ENCODE data around the gene AUTS2.

The AUTS2 gene

GRCh38 chr7:69630292-69630691 lies 32.0 kb downstream of the AUTS2 start:
- Histone ChIP-seq H3K4me1 (ENCODE audit: control insufficient read depth, insufficient read depth, low read length) (peaks cover 41% of the 10 kb centered on the region), H3K9me3 (ENCODE audit: control insufficient read depth, insufficient read depth, low read depth, low read length) (no peaks in the 10 kb centered on the region), H3K4me3 (ENCODE audit: low read depth, low read length) (no peak overlapping the region), H3K36me3 (ENCODE audit: control insufficient read depth in 2 of 2, insufficient read depth in 1 of 2, low read length in 2 of 2) (no peaks in the 10 kb centered on the region), H3K27ac (ENCODE audit: extremely low read depth, low read depth, low read length) (no peak overlapping the region)
- POLR2A ChIA-PET, result no interaction called here
- CTCF ChIA-PET, result no interaction called here
- TF ChIP-seq TRIM28 (IDR thresholded peaks at IDR 0.05; ENCODE audit: borderline replicate concordance, low read length) (no peak), ZNF19 (tag by site-specific recombination; IDR thresholded peaks at IDR 0.05; ENCODE audit: low read depth) (no peak), ZNF600 (tag by site-specific recombination; IDR thresholded peaks at IDR 0.05) (peak; percentile 15; the same call in 1 of the 2 replicates), ZNF629 (tag by site-specific recombination; IDR thresholded peaks at IDR 0.05) (0 out of 2 replicates have a peak, but pooled peaks have one; percentile 23), ZNF843 (tag by site-specific recombination; IDR thresholded peaks at IDR 0.05) (peak; percentile 50; the same call in 1 of the 2 replicates), GFI1B (tag by site-specific recombination; IDR thresholded peaks at IDR 0.05) (peak; percentile 98), YY2 (tag by site-specific recombination; IDR thresholded peaks at IDR 0.05) (no peak), ZNF23 (tag by site-specific recombination; IDR thresholded peaks at IDR 0.05; ENCODE audit: borderline replicate concordance) (no peak), ZBTB17 (tag by site-specific recombination; IDR thresholded peaks at IDR 0.05) (peak; percentile 29; the same call in 1 of the 2 replicates), ZNF645 (tag by site-specific recombination; IDR thresholded peaks at IDR 0.05) (no peak), OSR2 (tag by site-specific recombination; IDR thresholded peaks at IDR 0.05) (peak; percentile 40; the same call in 1 of the 2 replicates), ZNF830 (tag by site-specific recombination; IDR thresholded peaks at IDR 0.05; ENCODE audit: low read depth) (no peak), ZNF175 (tag by site-specific recombination; IDR thresholded peaks at IDR 0.05) (no peak), IKZF3 (tag by site-specific recombination; IDR thresholded peaks at IDR 0.05) (0 out of 2 replicates have a peak, but pooled peaks have one; percentile 22), ZNF768 (tag by site-specific recombination; IDR thresholded peaks at IDR 0.05) (no peak), ZNF837 (tag by site-specific recombination; IDR thresholded peaks at IDR 0.05) (no peak), ZBTB10 (tag by site-specific recombination; IDR thresholded peaks at IDR 0.05) (no peak), FEZF1 (tag by site-specific recombination; IDR thresholded peaks at IDR 0.05) (0 out of 2 replicates have a peak, but pooled peaks have one; percentile 16)
- TF ChIP-seq, protein P1, sequence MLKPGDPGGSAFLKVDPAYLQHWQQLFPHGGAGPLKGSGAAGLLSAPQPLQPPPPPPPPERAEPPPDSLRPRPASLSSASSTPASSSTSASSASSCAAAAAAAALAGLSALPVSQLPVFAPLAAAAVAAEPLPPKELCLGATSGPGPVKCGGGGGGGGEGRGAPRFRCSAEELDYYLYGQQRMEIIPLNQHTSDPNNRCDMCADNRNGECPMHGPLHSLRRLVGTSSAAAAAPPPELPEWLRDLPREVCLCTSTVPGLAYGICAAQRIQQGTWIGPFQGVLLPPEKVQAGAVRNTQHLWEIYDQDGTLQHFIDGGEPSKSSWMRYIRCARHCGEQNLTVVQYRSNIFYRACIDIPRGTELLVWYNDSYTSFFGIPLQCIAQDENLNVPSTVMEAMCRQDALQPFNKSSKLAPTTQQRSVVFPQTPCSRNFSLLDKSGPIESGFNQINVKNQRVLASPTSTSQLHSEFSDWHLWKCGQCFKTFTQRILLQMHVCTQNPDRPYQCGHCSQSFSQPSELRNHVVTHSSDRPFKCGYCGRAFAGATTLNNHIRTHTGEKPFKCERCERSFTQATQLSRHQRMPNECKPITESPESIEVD (tag by site-specific recombination; IDR thresholded peaks at IDR 0.05), result peak; percentile 82

DNA sequence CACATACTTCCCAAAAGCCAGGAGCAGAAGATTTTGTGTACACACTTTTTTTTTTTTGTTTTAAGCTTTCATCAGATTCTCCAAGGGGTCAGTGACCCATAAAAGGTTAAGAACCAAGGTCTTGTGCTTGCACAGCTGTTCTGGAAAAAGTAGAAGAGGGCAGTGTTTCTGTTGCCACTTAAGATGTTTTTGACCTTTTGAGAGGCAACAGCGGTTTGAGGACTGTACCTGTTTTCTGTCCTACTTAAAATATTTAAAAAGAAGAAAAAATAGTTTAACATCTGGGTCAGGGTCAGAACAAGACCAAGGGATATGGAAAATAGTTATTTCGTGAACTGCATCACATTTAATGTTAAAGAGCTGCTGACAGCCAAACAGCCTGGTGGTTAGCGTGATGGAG lies 32.9 kb downstream of the AUTS2 start:
- CTCF ChIA-PET, result interaction anchor here (0.6 kb wide), 1 partner anchor 45 kb away, joined by 3 read pairs; no protein-coding TSS in a partner anchor
- no peaks in the 10 kb centered on the region for H3K36me3 ChIP-seq (ENCODE audit: control insufficient read depth in 2 of 2, insufficient read depth in 1 of 2, low read length in 2 of 2)
- TF ChIP-seq ZNF701 (tag by site-specific recombination; IDR thresholded peaks at IDR 0.05) (no peak), ZNF341 (tag by site-specific recombination; IDR thresholded peaks at IDR 0.05; ENCODE audit: low read depth) (no peak), ZNF664 (tag by site-specific recombination; IDR thresholded peaks at IDR 0.05) (no peak)
- TF ChIP-seq, protein P1 (tag by site-specific recombination; IDR thresholded peaks at IDR 0.05), result peak; percentile 71
- TF ChIP-seq, protein P2, sequence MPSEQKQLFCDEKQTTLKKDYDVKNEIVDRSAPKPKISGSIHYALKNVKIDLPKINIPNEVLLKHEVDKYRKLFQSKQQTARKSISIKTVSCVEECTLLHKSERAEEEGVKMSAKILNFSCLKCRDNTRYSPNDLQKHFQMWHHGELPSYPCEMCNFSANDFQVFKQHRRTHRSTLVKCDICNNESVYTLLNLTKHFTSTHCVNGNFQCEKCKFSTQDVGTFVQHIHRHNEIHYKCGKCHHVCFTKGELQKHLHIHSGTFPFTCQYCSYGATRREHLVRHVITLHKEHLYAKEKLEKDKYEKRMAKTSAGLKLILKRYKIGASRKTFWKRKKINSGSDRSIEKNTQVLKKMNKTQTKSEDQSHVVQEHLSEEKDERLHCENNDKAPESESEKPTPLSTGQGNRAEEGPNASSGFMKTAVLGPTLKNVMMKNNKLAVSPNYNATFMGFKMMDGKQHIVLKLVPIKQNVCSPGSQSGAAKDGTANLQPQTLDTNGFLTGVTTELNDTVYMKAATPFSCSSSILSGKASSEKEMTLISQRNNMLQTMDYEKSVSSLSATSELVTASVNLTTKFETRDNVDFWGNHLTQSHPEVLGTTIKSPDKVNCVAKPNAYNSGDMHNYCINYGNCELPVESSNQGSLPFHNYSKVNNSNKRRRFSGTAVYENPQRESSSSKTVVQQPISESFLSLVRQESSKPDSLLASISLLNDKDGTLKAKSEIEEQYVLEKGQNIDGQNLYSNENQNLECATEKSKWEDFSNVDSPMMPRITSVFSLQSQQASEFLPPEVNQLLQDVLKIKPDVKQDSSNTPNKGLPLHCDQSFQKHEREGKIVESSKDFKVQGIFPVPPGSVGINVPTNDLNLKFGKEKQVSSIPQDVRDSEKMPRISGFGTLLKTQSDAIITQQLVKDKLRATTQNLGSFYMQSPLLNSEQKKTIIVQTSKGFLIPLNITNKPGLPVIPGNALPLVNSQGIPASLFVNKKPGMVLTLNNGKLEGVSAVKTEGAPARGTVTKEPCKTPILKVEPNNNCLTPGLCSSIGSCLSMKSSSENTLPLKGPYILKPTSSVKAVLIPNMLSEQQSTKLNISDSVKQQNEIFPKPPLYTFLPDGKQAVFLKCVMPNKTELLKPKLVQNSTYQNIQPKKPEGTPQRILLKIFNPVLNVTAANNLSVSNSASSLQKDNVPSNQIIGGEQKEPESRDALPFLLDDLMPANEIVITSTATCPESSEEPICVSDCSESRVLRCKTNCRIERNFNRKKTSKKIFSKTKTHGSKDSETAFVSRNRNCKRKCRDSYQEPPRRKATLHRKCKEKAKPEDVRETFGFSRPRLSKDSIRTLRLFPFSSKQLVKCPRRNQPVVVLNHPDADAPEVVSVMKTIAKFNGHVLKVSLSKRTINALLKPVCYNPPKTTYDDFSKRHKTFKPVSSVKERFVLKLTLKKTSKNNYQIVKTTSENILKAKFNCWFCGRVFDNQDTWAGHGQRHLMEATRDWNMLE (tag by site-specific recombination; conservative IDR thresholded peaks at IDR 0.05; ENCODE audit: low read depth), result no peak
- H3K9me3 ChIP-seq (ENCODE audit: control insufficient read depth, insufficient read depth, low read depth, low read length), result no peaks in the 10 kb centered on the region
- no peak overlapping the region for H3K27ac ChIP-seq (ENCODE audit: extremely low read depth, low read depth, low read length)
- peaks cover 41% of the 10 kb centered on the region for H3K4me1 ChIP-seq (ENCODE audit: control insufficient read depth, insufficient read depth, low read length)
- H3K4me3 ChIP-seq (ENCODE audit: low read depth, low read length), result no peak overlapping the region
- POLR2A ChIA-PET, result no interaction called here
